NCI-H2227 treated with DMSO at 0.1 percent for 48 hours (cell line): ENCODE results near the gene NUBP2.

Source experiments
- DNase-seq: peaks from one replicate; lab custom pipeline; 2025; lab: John Stamatoyannopoulos, UW

Gene NUBP2, protein sequence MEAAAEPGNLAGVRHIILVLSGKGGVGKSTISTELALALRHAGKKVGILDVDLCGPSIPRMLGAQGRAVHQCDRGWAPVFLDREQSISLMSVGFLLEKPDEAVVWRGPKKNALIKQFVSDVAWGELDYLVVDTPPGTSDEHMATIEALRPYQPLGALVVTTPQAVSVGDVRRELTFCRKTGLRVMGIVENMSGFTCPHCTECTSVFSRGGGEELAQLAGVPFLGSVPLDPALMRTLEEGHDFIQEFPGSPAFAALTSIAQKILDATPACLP

GRCh38 chr16:1782408-1783264 is at the start of gene NUBP2, which contains the start of gene SPSB3:
Gene NUBP2 (plus strand): TSS chr16:1782960. CDS start chr16:1783021, 61 bp downstream.
Gene SPSB3 (minus strand): TSS chr16:1782571. CDS start chr16:1781483, 1,088 bp downstream.
- DNase-seq = peak; percentile 98

DNA sequence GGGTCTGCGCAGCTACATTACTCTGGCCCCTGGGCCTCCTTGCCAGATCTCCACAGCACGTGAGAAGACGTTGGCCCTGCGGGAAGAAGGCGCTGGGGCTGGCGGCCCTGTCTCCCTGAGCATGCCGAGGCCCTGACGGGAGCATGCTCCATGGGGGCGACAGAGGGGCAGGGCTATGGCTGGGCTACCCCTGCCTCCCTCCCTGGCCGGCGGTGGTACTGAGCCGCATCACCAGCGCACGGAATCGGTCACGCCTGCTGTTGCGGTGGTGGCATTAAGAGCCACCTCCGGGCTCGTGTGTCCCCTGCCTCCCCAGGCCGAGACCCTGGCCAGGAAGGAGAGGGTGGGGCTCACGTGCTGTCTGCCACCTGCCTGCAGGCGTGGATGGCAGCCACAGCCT is 48.6 kb upstream of the NUBP2 start:
- no peak for DNase-seq

DNA sequence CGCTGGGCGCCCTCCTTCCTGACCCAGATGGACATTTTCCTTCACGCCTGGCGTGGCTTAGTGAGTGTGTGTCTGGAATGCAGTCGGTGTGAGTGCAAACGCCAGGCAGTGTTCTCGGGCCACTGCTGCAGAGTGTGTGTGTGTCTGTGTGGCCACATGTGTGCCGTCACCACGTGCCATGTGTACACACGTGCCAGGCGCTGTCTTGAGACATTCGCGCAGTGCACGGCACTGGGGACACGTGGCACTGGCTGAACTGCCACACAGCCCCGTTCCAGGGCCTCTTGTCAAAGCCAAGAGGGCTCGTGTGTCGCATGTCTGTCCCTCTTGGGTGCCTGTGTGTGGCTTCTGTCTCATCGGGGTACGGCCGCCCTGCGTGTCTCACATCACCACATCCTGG is 47.9 kb upstream of the NUBP2 start:
- DNase-seq = no peak

GRCh38 chr16:1740234-1740633 is 42.5 kb upstream of the NUBP2 start:
- no peak for DNase-seq

GRCh38 chr16:1740781-1741490 is 41.8 kb upstream of the NUBP2 start:
- DNase-seq = no peak

DNA sequence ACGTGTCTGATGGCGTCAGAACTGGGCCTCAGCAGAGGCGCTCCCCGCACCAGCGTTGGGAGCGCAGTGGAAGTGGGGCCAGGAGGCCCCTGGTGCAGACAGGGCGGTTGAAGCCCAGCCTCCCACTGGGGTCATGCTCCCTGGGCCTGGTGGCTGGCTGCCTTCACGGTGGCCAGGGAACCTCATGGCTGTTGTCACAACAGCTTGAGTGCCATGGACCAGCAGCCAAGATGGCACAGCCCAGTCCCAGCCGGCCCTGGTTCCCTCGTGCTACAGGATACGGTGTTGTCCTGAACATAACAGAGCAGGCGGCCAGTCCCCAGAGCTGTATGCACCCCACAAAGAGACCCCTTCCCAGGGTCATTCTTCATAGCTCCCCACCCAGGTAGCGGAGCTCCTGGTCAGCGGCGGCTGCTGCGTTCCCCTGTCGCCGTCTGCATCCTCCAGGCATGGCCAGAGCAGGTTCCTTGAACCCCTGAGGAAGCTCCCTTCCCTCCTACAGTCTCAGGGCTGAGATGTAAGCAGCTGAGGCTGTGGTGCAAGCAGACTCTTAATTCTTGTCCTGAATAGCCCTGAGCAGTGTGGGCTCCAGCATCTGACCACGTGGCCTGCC is 41.1 kb upstream of the NUBP2 start:
- DNase-seq = no peak

DNA sequence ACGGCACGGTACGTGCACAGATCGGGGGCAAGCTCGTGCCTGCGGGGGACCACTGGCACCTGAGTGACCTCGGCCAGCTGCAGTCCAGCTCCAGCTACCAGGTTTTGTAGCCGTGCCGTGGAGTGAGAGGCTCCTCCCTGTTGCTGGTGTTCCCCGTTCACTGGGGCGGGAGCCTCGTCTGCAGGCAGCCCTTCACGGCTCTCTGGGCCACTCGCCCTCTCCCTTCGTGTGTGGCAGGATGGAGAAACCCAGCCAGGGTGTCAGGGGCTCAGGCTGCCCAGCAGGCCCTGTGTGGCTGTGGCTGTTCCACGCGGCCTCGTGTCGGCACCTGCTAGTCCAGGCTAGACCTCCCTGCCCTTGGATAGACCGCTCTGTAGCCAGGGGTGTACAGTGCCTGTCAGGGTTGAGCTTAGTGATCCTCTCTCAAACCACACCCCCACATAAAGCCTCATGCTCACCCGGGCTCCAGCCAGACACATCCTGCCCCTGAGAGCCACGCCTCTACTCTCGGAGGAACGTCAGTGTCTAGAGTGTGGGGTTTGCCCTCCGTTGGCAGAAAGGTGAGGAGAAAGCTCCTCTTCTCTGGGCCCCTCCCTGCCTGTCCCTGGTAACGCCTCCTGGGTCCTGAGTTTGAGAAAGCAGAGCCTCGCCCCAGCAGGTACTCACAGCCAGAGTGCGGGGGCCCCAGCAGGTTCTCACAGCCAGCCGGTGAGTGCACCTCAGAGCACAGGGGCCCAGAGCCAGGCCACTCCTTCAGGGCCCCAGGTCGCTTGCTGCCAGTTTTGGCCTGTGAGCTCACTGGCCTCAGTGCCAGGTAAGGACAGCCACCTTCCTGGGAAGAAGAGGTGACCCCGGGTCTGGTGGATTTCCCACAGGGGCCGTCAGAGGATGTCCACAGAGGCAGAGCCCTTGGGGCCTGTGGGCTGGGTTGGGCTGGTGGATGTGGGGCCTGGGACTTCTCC is 39.1 kb upstream of the NUBP2 start:
- no peak for DNase-seq

GRCh38 chr16:1744338-1744840 is 38.4 kb upstream of the NUBP2 start:
- DNase-seq = no peak

- DNase-seq = no peak
These were observed 37.4 kb upstream of the NUBP2 start for GRCh38 chr16:1745181-1745899.

- no peak for DNase-seq
These were observed 36.7 kb upstream of the NUBP2 start for GRCh38 chr16:1745900-1746692.

- no peak for DNase-seq
These were observed 36.0 kb upstream of the NUBP2 start for GRCh38 chr16:1746693-1747195.

DNA sequence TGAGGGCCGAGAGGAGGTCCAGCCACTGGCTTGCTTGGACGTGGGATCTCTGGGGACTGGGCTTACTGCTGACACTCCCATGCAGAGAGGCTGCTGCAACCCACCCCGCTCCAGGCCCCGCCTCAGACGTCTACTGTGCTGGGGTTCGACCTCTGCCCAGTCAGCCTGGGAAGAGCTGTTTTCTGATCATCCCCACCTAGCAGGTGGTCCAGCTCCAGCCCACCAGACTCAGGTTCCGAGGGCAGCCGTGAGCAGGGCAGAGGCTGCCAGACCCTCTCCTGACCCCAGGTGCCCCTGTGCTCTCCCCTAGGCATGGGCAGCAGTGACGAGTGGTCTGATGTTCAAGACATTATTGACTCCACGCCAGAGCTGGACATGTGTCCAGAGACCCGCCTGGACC is 34.8 kb upstream of the NUBP2 start:
- no peak for DNase-seq

- no peak for DNase-seq
These were observed 33.3 kb upstream of the NUBP2 start for GRCh38 chr16:1749152-1750117.

- no peak for DNase-seq
These were observed 30.8 kb upstream of the NUBP2 start for GRCh38 chr16:1751946-1752345.

DNA sequence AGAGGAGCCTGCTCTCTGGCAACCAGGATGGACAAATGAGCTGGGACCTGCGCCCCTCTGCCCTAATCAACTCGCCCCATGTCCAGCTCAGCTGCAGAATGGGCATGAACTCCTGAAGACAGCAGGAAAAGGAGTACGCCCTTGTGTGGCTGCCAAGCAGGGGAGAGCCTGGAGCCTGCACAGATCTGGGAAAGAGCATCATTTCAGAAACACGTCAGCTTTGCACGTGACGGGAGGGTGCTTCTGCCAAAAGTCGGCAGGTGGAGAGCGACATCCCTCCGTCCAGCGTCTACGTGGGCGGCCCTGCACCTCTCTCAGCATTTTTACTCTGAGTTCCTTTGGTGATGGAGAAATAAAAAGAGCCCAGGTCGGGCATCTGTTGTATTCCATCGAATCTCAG is 29.9 kb upstream of the NUBP2 start:
- no peak for DNase-seq

GRCh38 chr16:1754204-1754603 is 28.6 kb upstream of the NUBP2 start:
- DNase-seq = no peak

DNA sequence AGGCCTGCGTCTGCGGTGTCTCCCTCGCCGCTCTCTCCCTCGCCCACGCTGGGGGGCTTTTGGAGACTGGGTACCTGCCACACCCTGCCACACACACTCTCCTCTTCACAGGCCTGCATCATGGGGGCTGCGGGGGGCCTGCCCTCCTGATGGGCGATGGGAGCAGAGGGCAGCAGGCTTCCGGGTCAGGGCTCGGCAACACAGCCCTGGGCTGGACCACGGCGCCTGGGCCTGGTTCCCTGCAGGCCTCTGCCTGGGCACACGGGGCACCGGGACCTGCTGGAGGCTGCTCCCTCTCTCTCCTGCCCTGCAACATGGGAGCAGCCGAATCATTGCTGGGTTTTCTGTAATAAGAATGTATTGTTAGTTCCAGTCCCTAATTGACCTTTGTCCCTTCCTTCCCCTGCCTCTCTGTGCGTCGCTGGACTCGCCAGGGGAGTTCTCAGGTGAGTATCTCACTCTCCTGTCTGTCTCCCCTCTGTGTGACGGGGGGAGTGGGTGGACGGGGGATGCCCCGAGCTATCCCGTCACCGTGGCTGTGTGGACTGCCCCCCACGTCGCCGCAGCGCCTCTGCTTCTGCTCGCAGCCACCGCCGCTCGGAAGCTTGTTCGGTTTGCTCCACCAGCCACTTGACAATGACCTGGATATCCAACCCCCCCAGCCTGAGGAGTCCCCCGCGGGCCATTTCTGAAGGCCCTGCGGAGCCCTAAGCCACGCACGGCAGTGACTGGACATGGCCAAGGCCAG is 24.9 kb upstream of the NUBP2 start:
- no peak for DNase-seq
